ENCODE results near the gene PGBD2.
"Not testable (repeated sequence)": the region's sequence is repeated elsewhere in the genome, so short reads cannot be mapped to it uniquely, and the experiment has no call there.

GRCh38 chr1:248927283-248927682 lies 21.2 kb downstream of the PGBD2 start:
- not testable (repeated sequence) for TF ChIP-seq CTCF (IDR thresholded peaks at IDR 0.05; ENCODE audit: control extremely low read depth in 1 of 3, insufficient read depth in 1 of 3, low read depth in 1 of 3, low read length in 3 of 3); SP4 (IDR thresholded peaks at IDR 0.05; ENCODE audit: low read length); TAF7 (optimal IDR thresholded peaks at IDR 0.05; ENCODE audit: borderline replicate concordance, low read depth, low read length)
